Naive thymus-derived CD8-positive, alpha-beta T cell (primary cell): ENCODE data around the gene ZSWIM1. TPM values are rescaled to one million over a fixed set of nuclear protein-coding genes. Genes with fewer than 3 reads are reported as not detected.

Source experiments
- ATAC-seq, 2 donors: fragments of 150-1000 bp; cut with Tn5 transposase in 1 of 2; sonication (Bioruptor Pico), chemical (Tn5 transposase) in 1 of 2; 1 replicate in 1 of 2; 2 replicates in 1 of 2; pipeline ENCODE4 v1.10.0; 2021; ENCODE audit warnings: mild to moderate bottlenecking in 2 of 2, moderate library complexity in 2 of 2
- POLR2A ChIA-PET: fragments of 350-600 bp; sonication (Branson Sonifier 250); formaldehyde crosslinking; loops from one replicate; lab custom pipeline; 2021; ENCODE audit warnings: antibody characterized with exemption; lab: Charles Lee
- DNase-seq, 10 donors: peaks; one replicate each; pipeline versions ENCODE4 v3.0.0 to v3.0.0-alpha.2; 2020 to 2022
- H3K27ac Mint-ChIP-seq, 10 donors: one replicate each; pipeline ENCODE4 v1.8.0; 2020 to 2022; ENCODE audit warnings: mild to moderate bottlenecking in 10 of 10, mixed read lengths in 10 of 10, moderate library complexity in 4 of 10, inconsistent platforms in 1 of 10
- H3K27me3 Mint-ChIP-seq, 5 donors: one replicate each; pipeline ENCODE4 v1.8.0; 2021 to 2022; ENCODE audit warnings: mixed read lengths in 5 of 5
- H3K36me3 Mint-ChIP-seq, 3 donors: one replicate each; pipeline ENCODE4 v1.8.0; 2020 to 2022; ENCODE audit warnings: mixed read lengths in 3 of 3, mild to moderate bottlenecking in 2 of 3, inconsistent platforms in 1 of 3
- H3K4me1 Mint-ChIP-seq, 4 donors: one replicate each; pipeline ENCODE4 v1.8.0; 2021 to 2022; ENCODE audit warnings: mixed read lengths in 4 of 4
- H3K4me3 Mint-ChIP-seq, 10 donors: one replicate each; pipeline ENCODE4 v1.8.0; 2020 to 2022; ENCODE audit warnings: mild to moderate bottlenecking in 10 of 10, mixed read lengths in 10 of 10, moderate library complexity in 6 of 10, inconsistent platforms in 1 of 10
- H3K9me3 Mint-ChIP-seq, 9 donors: one replicate each; pipeline ENCODE4 v1.8.0; 2020 to 2022; ENCODE audit warnings: mixed read lengths in 9 of 9, mild to moderate bottlenecking in 3 of 9, inconsistent platforms in 1 of 9, moderate library complexity in 1 of 9
- polyA plus RNA-seq, 3 donors: library from polyadenylated mRNA; unstranded; fragments of 300-500 nt; fragmentation: Illumina TruSeq; gene quantifications; one replicate each; pipeline ENCODE4 v1.2.3, GENCODE V29; 2021
- total RNA-seq, 8 experiments: library from RNA in 2 of 8; stranded (reverse) in 2 of 8; gene quantifications; one replicate each; pipeline ENCODE4 v1.2.3 and lab custom pipeline; 2021 to 2026

The ZSWIM1 gene
- total and polyA plus RNA-seq, 5 experiments from 2014 or later, result 0.96 to 17.6 (median 9.8) TPM

DNA sequence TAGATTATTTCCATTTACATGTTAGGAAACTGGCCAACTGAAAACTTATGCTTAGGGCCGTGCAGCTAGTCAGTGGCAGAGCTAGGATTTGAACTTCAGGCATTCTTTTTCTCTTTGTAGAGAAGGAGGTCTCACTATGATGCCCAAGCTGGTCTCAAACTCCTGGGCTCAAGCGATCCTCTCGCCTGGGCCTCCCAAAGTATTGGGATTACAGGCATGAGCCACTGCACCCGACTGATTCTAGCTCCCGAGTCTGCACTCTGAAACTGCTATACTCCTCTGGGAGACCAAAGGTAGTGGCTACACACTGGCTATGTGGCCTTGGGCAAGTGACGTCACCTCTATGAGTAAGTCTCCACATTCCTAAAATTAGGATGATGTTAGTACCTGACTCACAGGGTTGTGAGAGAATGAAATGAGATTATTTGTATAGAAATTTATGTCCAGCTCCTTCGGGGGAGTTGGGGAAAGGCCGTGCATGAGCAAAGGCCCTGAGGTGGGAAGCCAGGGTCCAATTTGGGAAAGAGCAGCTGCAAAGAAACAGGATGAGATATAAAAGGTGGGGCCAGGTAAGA is 24.6 kb downstream of the ZSWIM1 start:
- POLR2A ChIA-PET, result interaction anchor here (1.6 to 2.0 kb wide), 2 partner anchors 15 to 29 kb away, joined by 6 to 14 read pairs; partner anchors contain the start of genes CTSA, NEURL2 and PCIF1
- no peak overlapping the region for H3K4me3 Mint-ChIP-seq
- ATAC-seq, result no peak

DNA sequence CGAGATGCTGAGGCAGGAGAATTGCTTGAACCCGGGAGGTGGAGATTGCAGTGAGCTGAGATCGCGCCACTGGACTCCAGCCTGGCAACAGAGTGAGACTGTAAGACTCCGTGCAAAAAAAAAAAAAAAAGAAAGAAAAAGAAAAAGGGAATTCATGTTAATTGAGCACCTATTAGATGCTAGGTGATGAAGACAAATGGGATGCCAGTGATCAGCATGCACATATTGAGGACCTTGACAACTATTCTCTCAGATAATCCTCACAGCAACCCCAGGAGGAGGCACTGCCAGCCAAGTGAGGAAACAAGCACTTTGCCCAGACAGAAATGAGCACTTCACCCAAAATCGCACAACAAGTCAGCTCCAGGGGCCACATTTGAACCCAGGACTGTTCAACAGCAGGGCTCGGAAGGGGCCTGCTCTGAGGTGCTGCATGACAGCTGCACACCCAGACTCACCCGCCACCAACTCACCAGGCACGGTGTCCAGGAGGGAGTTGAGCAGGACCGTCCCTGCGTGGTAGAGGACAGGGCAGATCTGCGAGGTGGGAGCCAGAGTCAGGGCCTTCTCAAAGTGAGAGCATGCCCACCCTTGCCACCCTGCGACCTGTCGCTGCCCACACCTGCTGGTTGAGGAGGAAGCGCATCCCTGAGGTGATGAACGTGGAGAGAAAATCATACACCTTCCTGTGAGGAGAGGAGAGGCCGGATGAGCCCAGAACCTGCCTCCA is 26.4 kb downstream of the ZSWIM1 start:
- Mint-ChIP-seq H3K36me3 (no peaks in the 10 kb centered on the region), H3K27me3 (peaks cover 0 to 7% (median 0%) of the 10 kb centered on the region in 5 donors), H3K4me1 (peaks cover 6 to 19% (median 14%) of the 10 kb centered on the region in 4 donors), H3K9me3 (no peaks in the 10 kb centered on the region), H3K4me3 (no peak overlapping the region), H3K27ac (peak overlapping the region in 1 of 10 donors; percentile 51)
- ATAC-seq (no peak), DNase-seq (no peak)
- POLR2A ChIA-PET, result interaction anchor here (0.7 kb wide), 2 partner anchors 29 to 43 kb away, joined by 3 to 6 read pairs; no protein-coding TSS in a partner anchor

More for the DNA sequence above, 24.6 kb downstream of the ZSWIM1 start:
- Mint-ChIP-seq H3K27ac (no peak overlapping the region), H3K27me3 (no peaks in the 10 kb centered on the region), H3K4me1 (peaks cover under 1 to 7% (median 2%) of the 10 kb centered on the region in 4 donors), H3K9me3 (no peaks in the 10 kb centered on the region), H3K36me3 (no peaks in the 10 kb centered on the region)
- no peak for DNase-seq

GRCh38 chr20:45908084-45908483 is 27.1 kb downstream of the ZSWIM1 start:
- ATAC-seq (no peak), DNase-seq (no peak)
- peaks cover 0 to 8% (median 0%) of the 10 kb centered on the region in 5 donors for H3K27me3 Mint-ChIP-seq
- POLR2A ChIA-PET, result interaction anchor here (0.6 to 0.7 kb wide), 2 partner anchors 13 to 30 kb away, joined by 3 read pairs; no protein-coding TSS in a partner anchor
- H3K4me3 Mint-ChIP-seq, result no peak overlapping the region
- peaks cover 6 to 21% (median 15%) of the 10 kb centered on the region in 4 donors for H3K4me1 Mint-ChIP-seq
- H3K36me3 Mint-ChIP-seq, result no peaks in the 10 kb centered on the region
- H3K9me3 Mint-ChIP-seq, result no peaks in the 10 kb centered on the region
- H3K27ac Mint-ChIP-seq, result peak overlapping the region in 2 of 10 donors; percentile 21 to 81

- peaks cover 6 to 22% (median 15%) of the 10 kb centered on the region in 4 donors for H3K4me1 Mint-ChIP-seq
- H3K36me3 Mint-ChIP-seq, result no peaks in the 10 kb centered on the region
- DNase-seq (no peak), ATAC-seq (no peak)
- peak overlapping the region in 1 of 10 donors; percentile 38 for H3K4me3 Mint-ChIP-seq
- POLR2A ChIA-PET, result interaction anchor here (0.7 to 4.0 kb wide), 4 partner anchors 9 to 27 kb away, joined by 3 to 31 read pairs (median 4); partner anchors contain the start of genes CTSA, NEURL2 and PCIF1
- H3K27ac Mint-ChIP-seq, result peak overlapping the region in 1 of 10 donors; percentile 43
- no peaks in the 10 kb centered on the region for H3K9me3 Mint-ChIP-seq
- peaks cover 2 to 16% (median 3%) of the 10 kb centered on the region in 5 donors for H3K27me3 Mint-ChIP-seq
Observed at GRCh38 chr20:45909336-45909808, 28.3 kb downstream of the ZSWIM1 start.

DNA sequence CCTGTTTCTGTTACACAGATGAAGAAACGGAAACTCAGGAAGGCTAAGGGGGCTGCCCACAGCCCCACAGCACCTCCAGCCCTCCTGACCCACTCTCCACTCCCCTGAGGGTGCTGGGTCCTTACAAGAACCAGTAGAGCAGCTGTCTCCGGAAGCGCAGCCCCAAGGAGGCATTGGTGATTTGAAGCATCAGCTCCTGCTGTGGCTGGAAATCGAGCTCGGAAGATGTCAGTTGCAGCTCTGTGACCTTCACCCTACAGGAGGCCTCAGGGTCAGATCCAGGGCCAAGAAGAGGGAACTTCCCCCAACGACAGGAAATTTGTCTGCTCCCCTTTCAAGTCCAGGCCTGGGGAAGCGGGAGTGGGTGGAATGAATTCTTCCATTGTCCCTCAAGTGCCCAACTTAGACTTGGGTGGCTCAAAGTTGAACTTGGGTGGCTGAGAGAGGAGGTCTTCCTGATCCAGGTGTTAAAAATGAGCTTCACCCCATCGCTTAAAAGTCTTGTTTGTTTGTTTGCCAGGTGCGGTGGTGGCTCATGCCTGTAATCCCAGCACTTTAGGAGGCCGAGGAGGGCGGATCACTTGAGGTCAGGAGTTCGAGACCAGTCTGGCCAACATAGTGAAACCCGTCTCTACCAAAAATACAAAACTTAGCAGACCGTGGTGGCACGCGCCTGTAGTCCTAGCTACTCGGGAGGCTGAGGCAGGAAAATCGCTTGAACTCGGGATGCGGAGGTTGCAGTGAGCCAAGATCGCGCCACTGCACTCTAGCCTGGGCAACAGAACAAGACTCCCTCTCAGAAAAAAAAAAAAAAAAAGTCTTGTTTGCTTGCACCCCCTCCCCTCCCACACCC is 29.0 kb downstream of the ZSWIM1 start:
- ATAC-seq (no peak), DNase-seq (no peak)
- Mint-ChIP-seq H3K27me3 (peaks cover 5 to 20% (median 9%) of the 10 kb centered on the region in 5 donors), H3K4me3 (peak overlapping the region; percentile 74 to 92 (median 86)), H3K4me1 (peaks cover 6 to 25% (median 15%) of the 10 kb centered on the region in 4 donors), H3K36me3 (no peaks in the 10 kb centered on the region), H3K9me3 (no peaks in the 10 kb centered on the region), H3K27ac (peak overlapping the region in 8 of 10 donors; percentile 5 to 79 (median 50))
- POLR2A ChIA-PET, result interaction anchor here (0.9 to 4.0 kb wide), 3 partner anchors 19 to 28 kb away, joined by 3 to 31 read pairs (median 3); partner anchors contain the start of genes CTSA, NEURL2 and PCIF1

GRCh38 chr20:45910670-45911485 is 29.9 kb downstream of the ZSWIM1 start:
- H3K4me1 Mint-ChIP-seq, result peaks cover 6 to 25% (median 15%) of the 10 kb centered on the region in 4 donors
- ATAC-seq, result peak; percentile 86 to 87
- H3K4me3 Mint-ChIP-seq, result peak overlapping the region; percentile 74 to 92 (median 86)
- peaks cover 5 to 26% (median 9%) of the 10 kb centered on the region in 5 donors for H3K27me3 Mint-ChIP-seq
- no peaks in the 10 kb centered on the region for H3K9me3 Mint-ChIP-seq
- DNase-seq, result peak; percentile 75 to 92 (median 86)
- H3K27ac Mint-ChIP-seq, result peak overlapping the region in 9 of 10 donors; percentile 5 to 85 (median 66)
- H3K36me3 Mint-ChIP-seq, result no peaks in the 10 kb centered on the region
- POLR2A ChIA-PET, result interaction anchor here (0.6 to 4.0 kb wide), 3 partner anchors 11 to 30 kb away, joined by 3 to 31 read pairs (median 3); partner anchors contain the start of genes PCIF1 and ZSWIM1

GRCh38 chr20:45911486-45912343 is 30.7 kb downstream of the ZSWIM1 start, which contains the start of gene PLTP:
TSS of gene PLTP (minus strand) at chr20:45912155. CDS start at chr20:45911452, 703 bp downstream.
- POLR2A ChIA-PET, result interaction anchor here (0.6 to 4.0 kb wide), 3 partner anchors 12 to 31 kb away, joined by 3 to 31 read pairs (median 3); partner anchors contain the start of genes PCIF1 and ZSWIM1
- ATAC-seq, result peak; percentile 52 to 56

GRCh38 chr20:45912344-45912682 is 31.3 kb downstream of the ZSWIM1 start:
- Mint-ChIP-seq H3K9me3 (no peaks in the 10 kb centered on the region), H3K4me1 (peaks cover 6 to 25% (median 15%) of the 10 kb centered on the region in 4 donors), H3K27ac (peak overlapping the region in 2 of 10 donors; percentile 27 to 60), H3K27me3 (peaks cover 5 to 32% (median 14%) of the 10 kb centered on the region in 5 donors), H3K36me3 (no peaks in the 10 kb centered on the region), H3K4me3 (peak overlapping the region; percentile 25 to 92 (median 61))
- ATAC-seq, result no peak
- no peak for DNase-seq
- POLR2A ChIA-PET, result interaction anchor here (4.0 kb wide), 1 partner anchor 22 kb away, joined by 31 read pairs; the partner anchor contains the start of gene PCIF1

More at GRCh38 chr20:45911486-45912343, 30.7 kb downstream of the ZSWIM1 start, which contains the start of gene PLTP:
- Mint-ChIP-seq H3K27me3 (peaks cover 5 to 32% (median 14%) of the 10 kb centered on the region in 5 donors), H3K9me3 (no peaks in the 10 kb centered on the region), H3K4me3 (peak within 1 kb of the TSS; percentile 74 to 92 (median 86)), H3K27ac (peak within 1 kb of the TSS; percentile 15 to 85 (median 63)), H3K36me3 (no peaks in the 10 kb centered on the region), H3K4me1 (peaks cover 6 to 25% (median 15%) of the 10 kb centered on the region in 4 donors)
- peak; percentile 22 to 80 (median 53) for DNase-seq

GRCh38 chr20:45913116-45913515 is 32.1 kb downstream of the ZSWIM1 start:
- Mint-ChIP-seq H3K27me3 (peaks cover 5 to 37% (median 14%) of the 10 kb centered on the region in 5 donors), H3K36me3 (no peaks in the 10 kb centered on the region), H3K4me3 (peak overlapping the region in 4 of 10 donors; percentile 26 to 60 (median 46)), H3K27ac (no peak overlapping the region), H3K9me3 (no peaks in the 10 kb centered on the region), H3K4me1 (peaks cover 6 to 25% (median 15%) of the 10 kb centered on the region in 4 donors)
- DNase-seq (no peak), ATAC-seq (no peak)
- POLR2A ChIA-PET, result interaction anchor here (4.0 kb wide), 1 partner anchor 21 kb away, joined by 31 read pairs; the partner anchor contains the start of gene PCIF1

- Mint-ChIP-seq H3K27ac (no peak overlapping the region), H3K4me3 (peak overlapping the region in 1 of 10 donors; percentile 39), H3K9me3 (no peaks in the 10 kb centered on the region), H3K27me3 (peaks cover 5 to 38% (median 27%) of the 10 kb centered on the region in 5 donors), H3K36me3 (no peaks in the 10 kb centered on the region), H3K4me1 (peaks cover 0 to 5% (median under 1%) of the 10 kb centered on the region in 4 donors)
- POLR2A ChIA-PET, result interaction anchor here (0.6 kb wide), 1 partner anchor 105 kb away, joined by 3 read pairs; no protein-coding TSS in a partner anchor
- ATAC-seq (no peak), DNase-seq (no peak)
Observed at GRCh38 chr20:45917790-45918141, 36.7 kb downstream of the ZSWIM1 start.
